GM23248 (cell line): ENCODE data around the gene HDHD2.

Experiments
- EZH2 ChIP-seq: fragments of 200-600 bp; sonication (generic); IDR thresholded peaks from 2 replicates; pipeline ENCODE4 v1.6.1; 2018; ENCODE audit warnings: antibody characterized with exemption, mild to moderate bottlenecking; ENCODE audit not compliant: insufficient read depth, poor library complexity, severe bottlenecking
- EZH2phosphoT487 ChIP-seq: fragments of 200-600 bp; sonication (generic); IDR thresholded peaks from 2 replicates; pipeline ENCODE4 v1.6.1; 2018; ENCODE audit warnings: antibody characterized with exemption, moderate library complexity, mild to moderate bottlenecking, low read depth; ENCODE audit not compliant: insufficient read depth

DNA sequence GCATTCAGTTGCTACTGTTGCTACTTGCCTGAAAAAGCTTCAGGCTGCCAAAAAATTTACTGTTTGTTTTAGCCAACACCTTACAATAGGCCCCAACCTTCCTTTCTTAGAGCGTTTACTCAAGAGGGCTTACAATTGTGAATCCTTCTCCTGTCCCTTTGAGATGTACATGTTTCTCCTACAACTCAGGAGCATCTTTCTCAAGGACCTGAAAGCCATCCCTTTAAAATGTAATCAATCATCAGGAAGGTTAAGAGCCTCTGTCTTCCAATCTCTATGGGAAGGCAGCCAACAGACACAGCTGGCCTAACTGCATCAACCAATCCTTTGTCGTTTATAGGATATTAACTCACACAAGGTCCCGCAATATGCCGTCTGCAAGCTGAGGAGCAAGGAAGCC lies 29.2 kb upstream of the HDHD2 start:
- no peak for TF ChIP-seq EZH2
- no peak for TF ChIP-seq EZH2phosphoT487
